Measurements from ENCODE around the gene RBX1.

RBX1 gene

GRCh38 chr22:41021613-41022454 lies 70.7 kb downstream of the RBX1 start:
- Histone ChIP-seq H3K27ac (peak overlapping the region; percentile 88 to 93), H3K4me3 (peak overlapping the region; percentile 77)
- no peak for TF ChIP-seq CTCF (IDR thresholded peaks at IDR 0.05)
- DNase-seq (ENCODE audit: low spot score), result peak; percentile 81

DNA sequence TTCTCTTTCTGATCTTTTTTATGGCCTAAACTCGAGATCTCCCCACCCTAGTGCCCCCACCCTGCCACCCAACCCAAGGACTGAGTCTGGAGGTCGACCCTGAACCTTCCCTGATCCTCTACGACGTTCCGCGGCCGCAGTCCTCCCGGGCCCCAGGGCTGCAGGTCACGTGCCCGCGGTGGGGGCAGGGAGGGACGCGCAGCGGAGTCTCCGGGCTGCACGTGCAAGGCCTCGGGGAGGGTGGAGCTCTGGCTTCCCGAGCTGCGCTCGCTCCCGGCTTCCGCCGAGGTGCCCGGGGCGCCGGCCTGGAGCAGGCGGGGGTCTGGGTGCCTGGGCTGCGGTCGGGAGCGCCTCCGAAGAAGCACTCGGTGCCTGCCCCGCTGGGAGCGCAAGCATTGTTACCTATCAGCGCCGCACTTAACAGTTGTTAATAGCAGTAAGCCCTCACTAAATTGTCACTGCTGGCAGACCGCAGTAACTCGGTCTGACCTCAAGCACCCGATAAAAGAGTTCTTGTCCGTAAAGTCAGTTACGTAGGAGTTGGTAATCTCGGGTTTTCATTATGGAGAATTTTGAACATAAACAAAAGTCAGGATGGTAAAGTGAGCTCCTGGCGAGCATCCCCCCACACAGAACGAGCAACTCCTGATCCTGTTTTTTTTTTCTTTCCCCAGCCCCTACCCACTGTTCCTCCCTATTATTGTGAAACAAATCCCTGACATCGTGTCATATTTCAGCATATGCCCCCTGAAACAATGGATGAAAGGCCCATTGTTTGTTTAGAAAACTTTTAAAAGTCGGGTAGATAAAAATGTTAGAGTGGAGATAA lies 71.5 kb downstream of the RBX1 start:
- DNase-seq (ENCODE audit: low spot score), result peak; percentile 94
- H3K27ac ChIP-seq, result peak overlapping the region; percentile 88 to 93
- no peak for TF ChIP-seq CTCF (IDR thresholded peaks at IDR 0.05)
- H3K4me3 ChIP-seq, result peak overlapping the region; percentile 77

All from coronary artery (tissue), 2 donors.